IPS-15b (cell line): Measurements from ENCODE around the gene NR5A2.
"Not testable (repeated sequence)": the region's sequence is repeated elsewhere in the genome, so short reads cannot be mapped to it uniquely, and the experiment has no call there.

Experiments
- H3K27me3 ChIP-seq: one replicate; pipeline ENCODE4 v1.6.1; 2013; ENCODE audit warnings: low read length; ENCODE audit not compliant: control insufficient read depth, insufficient read depth
- H3K36me3 ChIP-seq: one replicate; pipeline ENCODE4 v1.6.1; 2013; ENCODE audit warnings: low read length; ENCODE audit not compliant: control insufficient read depth, insufficient read depth
- H3K4me1 ChIP-seq: one replicate; pipeline ENCODE4 v1.6.1; 2013; ENCODE audit warnings: mild to moderate bottlenecking, low read length; ENCODE audit not compliant: control insufficient read depth, insufficient read depth
- H3K4me3 ChIP-seq: one replicate; pipeline ENCODE4 v1.5.1; 2013; ENCODE audit warnings: low read depth, low read length
- H3K9ac ChIP-seq: one replicate; pipeline ENCODE4 v1.6.1; 2013; ENCODE audit warnings: low read depth, mild to moderate bottlenecking, low read length
- H3K9me3 ChIP-seq: one replicate; pipeline ENCODE4 v1.6.1; 2013; ENCODE audit warnings: mild to moderate bottlenecking, low read length; ENCODE audit not compliant: control insufficient read depth, insufficient read depth

NR5A2 gene

DNA sequence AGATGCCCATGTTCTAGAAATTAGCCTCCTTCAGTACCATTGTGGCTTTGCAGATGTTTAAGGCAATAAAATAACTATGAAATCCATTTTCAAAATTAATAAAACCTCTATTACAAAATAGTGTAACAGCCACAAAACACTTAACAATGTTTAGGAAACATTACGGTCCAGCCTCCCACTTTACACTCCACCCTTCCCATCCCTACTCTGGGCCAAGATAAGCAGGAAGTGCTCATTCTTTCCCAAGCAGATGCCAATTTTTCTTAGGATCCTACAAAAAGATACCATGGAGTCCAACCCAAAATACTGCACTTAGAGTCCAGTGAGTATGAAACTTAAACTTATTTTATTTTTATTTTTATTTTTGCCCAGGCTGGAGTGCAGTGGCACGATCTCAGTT is 150.8 kb downstream of the NR5A2 start:
- no peaks in the 10 kb centered on the region for H3K27me3 ChIP-seq
- H3K9ac ChIP-seq, result no peak overlapping the region

DNA sequence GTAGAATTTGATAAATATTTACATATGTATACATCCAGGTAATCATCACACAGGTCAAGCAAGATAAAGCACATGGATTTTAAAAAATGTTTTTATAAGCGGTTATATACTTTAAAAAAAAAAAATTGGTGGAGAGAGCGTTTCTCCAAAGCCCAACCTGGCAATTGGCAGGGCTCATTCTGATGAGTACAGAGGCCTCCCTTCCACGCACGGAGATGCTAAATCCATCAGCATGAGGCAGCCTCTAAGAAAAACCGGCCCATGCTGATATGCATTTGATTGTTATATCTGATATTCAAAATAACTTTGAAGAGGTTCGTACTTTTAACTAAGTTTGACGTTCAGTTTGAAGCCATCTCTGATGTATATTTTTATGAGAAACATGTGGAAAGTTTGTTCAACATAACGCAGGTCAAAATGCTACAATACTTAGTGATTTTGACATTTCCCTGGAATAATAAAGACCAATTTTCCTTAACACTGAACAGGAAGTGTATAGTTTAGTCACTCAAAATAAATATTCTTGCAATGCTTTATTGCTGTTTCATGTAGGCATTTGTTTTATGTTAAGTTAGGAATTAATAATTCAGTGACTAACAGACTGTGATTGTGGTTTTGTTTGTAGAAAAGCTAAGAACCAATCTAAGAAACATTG is 151.7 kb downstream of the NR5A2 start:
- Histone ChIP-seq H3K9me3 (peaks cover under 1% of the 10 kb centered on the region), H3K36me3 (no peaks in the 10 kb centered on the region), H3K27me3 (no peaks in the 10 kb centered on the region), H3K4me3 (no peak overlapping the region), H3K9ac (no peak overlapping the region), H3K4me1 (no peaks in the 10 kb centered on the region)

More for the DNA sequence above, 150.8 kb downstream of the NR5A2 start:
- H3K36me3 ChIP-seq, result no peaks in the 10 kb centered on the region
- no peaks in the 10 kb centered on the region for H3K9me3 ChIP-seq
- no peak overlapping the region for H3K4me3 ChIP-seq
- no peaks in the 10 kb centered on the region for H3K4me1 ChIP-seq

DNA sequence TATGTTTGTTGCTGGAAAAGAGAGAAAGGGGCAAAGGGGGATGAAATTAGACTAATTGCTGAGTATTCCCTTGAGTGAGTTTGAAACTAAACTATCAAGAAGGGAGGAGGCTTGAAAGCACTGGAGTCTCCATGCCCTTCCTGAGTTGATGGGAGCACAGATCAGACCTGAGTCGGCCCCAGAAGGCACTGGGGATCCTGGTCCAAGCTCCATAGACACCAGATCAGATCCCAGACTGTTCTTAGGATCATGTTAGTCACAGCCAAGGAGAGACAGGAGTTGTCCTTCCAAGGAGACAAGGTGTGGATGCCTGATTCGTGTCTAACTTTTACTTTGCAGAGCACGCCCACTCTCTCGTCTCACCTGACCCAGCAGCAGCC is 152.3 kb downstream of the NR5A2 start:
- H3K4me1 ChIP-seq, result no peaks in the 10 kb centered on the region
- H3K9ac ChIP-seq, result no peak overlapping the region
- H3K36me3 ChIP-seq, result no peaks in the 10 kb centered on the region
- no peak overlapping the region for H3K4me3 ChIP-seq
- no peaks in the 10 kb centered on the region for H3K27me3 ChIP-seq
- peaks cover 6% of the 10 kb centered on the region for H3K9me3 ChIP-seq

DNA sequence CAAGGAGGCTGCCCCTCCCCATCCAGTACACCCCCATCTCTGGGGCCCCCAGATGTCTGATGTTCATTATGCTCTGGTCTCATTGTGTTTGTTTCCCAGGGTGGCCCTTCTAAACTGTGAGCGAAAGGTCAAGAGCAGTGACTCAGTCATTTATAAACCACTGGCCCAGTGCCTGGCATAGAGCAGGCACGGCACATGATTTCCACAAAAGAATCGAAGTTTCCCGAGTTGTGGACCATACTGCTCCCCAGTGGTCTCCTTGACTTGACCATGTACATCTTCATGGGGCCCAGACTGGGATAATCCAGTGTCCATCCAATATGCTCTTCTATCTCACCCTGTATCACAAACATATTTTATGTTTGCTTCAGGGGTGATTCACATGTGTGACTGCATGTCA is 153.3 kb downstream of the NR5A2 start:
- H3K9ac ChIP-seq, result no peak overlapping the region
- no peaks in the 10 kb centered on the region for H3K36me3 ChIP-seq
- no peaks in the 10 kb centered on the region for H3K27me3 ChIP-seq
- peaks cover 12% of the 10 kb centered on the region for H3K9me3 ChIP-seq
- no peak overlapping the region for H3K4me3 ChIP-seq
- no peaks in the 10 kb centered on the region for H3K4me1 ChIP-seq

DNA sequence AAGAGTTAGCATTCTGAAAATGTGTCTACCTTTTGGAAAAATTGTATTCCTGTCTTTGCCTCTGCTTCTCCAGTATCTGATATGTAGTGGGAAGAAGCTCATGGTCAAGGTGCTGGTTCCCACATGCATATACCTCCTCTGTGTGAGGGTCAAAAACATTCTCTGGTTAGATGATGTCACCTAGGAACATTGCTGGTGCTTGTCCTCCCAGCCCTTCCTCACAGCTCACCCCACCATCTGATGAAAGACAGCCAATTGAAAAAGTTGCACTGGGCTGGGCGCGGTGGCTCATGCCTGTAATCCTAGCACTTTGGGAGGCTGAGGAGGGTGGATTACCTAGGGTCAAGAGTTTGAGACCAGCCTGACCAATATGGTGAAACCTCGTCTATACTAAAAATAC is 154.4 kb downstream of the NR5A2 start:
- Histone ChIP-seq H3K4me1 (no peaks in the 10 kb centered on the region), H3K27me3 (no peaks in the 10 kb centered on the region), H3K9me3 (peaks cover 12% of the 10 kb centered on the region), H3K9ac (no peak overlapping the region), H3K36me3 (no peaks in the 10 kb centered on the region), H3K4me3 (no peak overlapping the region)

DNA sequence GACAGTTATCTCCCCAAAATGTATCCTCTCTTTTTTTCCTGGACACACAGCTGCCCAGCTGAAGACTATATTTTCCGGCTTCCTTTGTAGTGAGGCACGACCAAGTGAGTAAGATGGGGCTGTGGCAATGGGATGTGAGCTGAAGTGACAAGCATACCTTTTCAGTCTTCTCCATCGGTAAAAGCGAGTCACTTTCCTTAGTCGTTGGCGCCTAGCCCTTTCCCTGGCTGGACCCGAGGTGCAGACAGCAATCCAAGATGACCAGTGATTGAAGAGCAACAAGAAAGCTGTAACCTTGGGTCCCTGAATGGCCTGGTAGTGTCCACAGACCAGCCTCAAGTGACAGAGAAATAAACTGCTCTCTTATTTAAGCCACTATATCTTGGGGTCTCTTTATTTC is 155.2 kb downstream of the NR5A2 start:
- H3K9ac ChIP-seq, result no peak overlapping the region
- H3K4me3 ChIP-seq, result no peak overlapping the region
- no peaks in the 10 kb centered on the region for H3K36me3 ChIP-seq
- H3K4me1 ChIP-seq, result no peaks in the 10 kb centered on the region
- H3K9me3 ChIP-seq, result peaks cover 12% of the 10 kb centered on the region
- H3K27me3 ChIP-seq, result no peaks in the 10 kb centered on the region

DNA sequence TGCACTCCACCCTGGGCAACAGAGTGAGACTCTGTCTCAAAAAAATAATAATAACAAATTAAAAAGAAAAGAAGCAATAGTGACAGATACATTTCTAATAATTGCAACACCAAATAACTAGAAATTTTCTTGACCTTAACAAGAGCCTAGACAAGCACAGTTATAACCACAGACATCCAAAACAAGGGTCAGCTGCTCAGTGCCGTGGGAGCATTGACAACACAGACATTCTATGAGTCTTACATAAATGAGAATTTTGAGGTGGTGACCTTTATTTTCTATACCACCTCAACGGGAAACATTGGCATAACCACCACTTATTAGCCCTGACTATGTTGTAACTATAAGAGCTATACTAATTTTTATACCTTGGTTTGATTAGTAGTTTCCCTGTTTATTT is 156.1 kb downstream of the NR5A2 start:
- no peaks in the 10 kb centered on the region for H3K4me1 ChIP-seq

DNA sequence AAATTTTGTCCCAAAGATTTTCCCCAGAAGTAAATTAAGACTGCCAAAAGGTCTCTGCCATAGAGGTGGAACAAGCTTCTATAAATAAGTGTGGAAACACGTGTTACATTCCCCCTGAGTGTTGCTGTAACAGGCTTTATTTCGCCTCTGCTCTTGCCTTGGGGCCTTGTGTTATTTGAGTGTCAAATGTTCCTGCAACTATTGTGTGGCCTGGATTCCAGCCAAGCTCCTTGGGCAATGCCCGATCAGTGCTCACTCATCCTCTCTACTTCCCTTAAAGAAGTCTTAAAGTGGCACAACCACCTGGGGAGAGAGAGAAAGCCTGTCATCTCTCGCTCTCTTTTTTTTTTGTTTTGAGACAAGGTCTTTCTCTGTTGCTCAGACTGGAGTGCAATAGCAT is 156.7 kb downstream of the NR5A2 start:
- Histone ChIP-seq H3K9me3 (peaks cover 12% of the 10 kb centered on the region), H3K9ac (no peak overlapping the region), H3K4me3 (no peak overlapping the region), H3K4me1 (no peaks in the 10 kb centered on the region), H3K27me3 (no peaks in the 10 kb centered on the region), H3K36me3 (no peaks in the 10 kb centered on the region)

More for the DNA sequence above, 156.1 kb downstream of the NR5A2 start:
- H3K4me3 ChIP-seq, result no peak overlapping the region
- no peak overlapping the region for H3K9ac ChIP-seq
- peaks cover 12% of the 10 kb centered on the region for H3K9me3 ChIP-seq
- H3K36me3 ChIP-seq, result no peaks in the 10 kb centered on the region
- H3K27me3 ChIP-seq, result no peaks in the 10 kb centered on the region

DNA sequence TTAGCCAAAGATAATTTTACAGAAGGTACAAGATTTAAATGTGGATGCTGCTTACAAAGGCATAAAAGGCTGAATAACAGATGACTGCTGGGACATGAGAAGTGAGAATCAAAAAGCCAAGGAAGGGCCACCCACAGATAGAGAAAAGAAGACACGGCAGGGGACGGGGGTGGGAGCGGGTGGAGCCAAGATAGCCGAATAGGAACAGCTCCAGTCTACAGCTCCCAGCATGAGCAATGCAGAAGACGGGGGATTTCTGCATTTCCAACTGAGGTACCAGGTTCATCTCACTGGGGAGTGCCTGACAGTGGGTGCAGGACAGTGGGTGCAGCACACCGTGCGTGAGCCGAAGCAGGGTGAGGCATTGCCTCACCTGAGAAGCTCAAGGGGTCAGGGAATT is 157.7 kb downstream of the NR5A2 start:
- not testable (repeated sequence) for H3K27me3 ChIP-seq, H3K4me1 ChIP-seq, H3K36me3 ChIP-seq, H3K9ac ChIP-seq, H3K4me3 ChIP-seq
- H3K9me3 ChIP-seq, result peaks cover 12% of the 10 kb centered on the region

DNA sequence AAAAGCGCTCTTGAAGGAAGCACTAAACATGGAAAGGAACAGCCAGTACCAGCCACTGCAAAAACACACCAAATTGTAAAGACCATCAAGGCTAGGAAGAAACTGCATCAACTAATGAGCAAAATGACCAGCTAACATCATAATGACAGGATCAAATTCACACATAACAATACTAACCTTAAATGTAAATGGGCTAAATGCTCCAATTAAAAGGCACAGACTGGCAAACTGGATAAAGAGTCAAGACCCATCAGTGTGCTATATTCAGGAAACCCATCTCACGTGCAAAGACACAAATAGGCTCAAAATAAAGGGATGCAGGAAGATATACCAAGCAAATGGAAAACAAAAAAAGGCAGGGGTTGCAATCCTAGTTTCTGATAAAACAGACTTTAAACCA is 159.8 kb downstream of the NR5A2 start:
- H3K4me1 ChIP-seq, H3K9ac ChIP-seq, H3K4me3 ChIP-seq, H3K36me3 ChIP-seq, H3K27me3 ChIP-seq: not testable (repeated sequence)
- H3K9me3 ChIP-seq, result peaks cover 12% of the 10 kb centered on the region

DNA sequence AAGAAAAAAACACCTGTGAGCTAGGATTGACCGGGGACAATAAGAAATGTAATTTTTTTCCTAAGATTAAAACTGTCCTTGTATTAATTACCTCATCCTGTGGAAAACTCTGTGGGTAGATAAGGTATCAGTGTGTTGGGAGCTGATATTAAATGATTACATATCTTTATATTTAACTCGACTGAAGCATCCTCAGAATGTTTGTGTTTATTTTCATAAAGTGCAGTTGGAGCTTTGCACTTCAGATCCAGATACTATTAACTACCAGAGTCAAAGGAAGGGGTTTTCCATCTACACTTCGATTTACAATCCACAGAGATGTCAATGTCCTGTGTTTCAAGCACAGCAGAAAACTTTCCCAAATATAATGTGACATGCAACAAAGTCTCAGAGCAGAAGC is 164.5 kb downstream of the NR5A2 start:
- Histone ChIP-seq H3K9me3 (no peaks in the 10 kb centered on the region), H3K4me1 (no peaks in the 10 kb centered on the region), H3K9ac (no peak overlapping the region), H3K4me3 (no peak overlapping the region), H3K27me3 (no peaks in the 10 kb centered on the region), H3K36me3 (no peaks in the 10 kb centered on the region)

DNA sequence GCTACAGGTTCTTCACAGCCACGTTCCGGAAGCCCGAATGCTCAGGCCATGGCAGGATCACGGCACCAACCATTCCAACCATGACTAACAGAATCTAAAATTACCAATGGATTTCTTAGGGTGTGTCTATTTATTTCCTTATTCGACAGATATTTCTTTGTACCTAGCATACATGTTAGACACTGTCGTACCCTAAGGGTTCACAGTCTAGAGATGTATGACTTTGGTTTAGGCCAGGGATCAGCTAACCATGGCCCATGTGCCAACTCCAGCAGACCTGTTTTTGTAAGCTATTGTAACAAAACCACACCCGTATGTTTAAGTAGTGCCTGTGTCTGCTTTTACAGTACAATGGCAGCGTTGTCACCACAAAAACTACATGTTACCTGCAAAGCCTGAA is 167.0 kb downstream of the NR5A2 start:
- H3K27me3 ChIP-seq, result no peaks in the 10 kb centered on the region
- no peaks in the 10 kb centered on the region for H3K9me3 ChIP-seq
- no peak overlapping the region for H3K9ac ChIP-seq
- no peaks in the 10 kb centered on the region for H3K4me1 ChIP-seq
- no peak overlapping the region for H3K4me3 ChIP-seq
- H3K36me3 ChIP-seq, result no peaks in the 10 kb centered on the region
